HepG2 (cell line): ENCODE measurements around the gene FGF2. TPM values are rescaled to one million over a fixed set of nuclear protein-coding genes. Genes with fewer than 3 reads are reported as not detected.
A peak's percentile ranks its signal among the peaks of the same experiment; 100 is the strongest.

Experiments used
- EED ChIP-seq: sonication (generic); formaldehyde crosslinking; IDR thresholded peaks from 2 replicates; pipeline ENCODE4 v1.5.0; 2020; ENCODE audit warnings: mild to moderate bottlenecking, missing genetic modification reagents
- KDM5A ChIP-seq: fragments of 200-600 bp; sonication (generic); IDR thresholded peaks from 2 replicates; pipeline ENCODE4 v1.7.0; 2018; ENCODE audit warnings: antibody characterized with exemption, mild to moderate bottlenecking, low read length, borderline replicate concordance
- MED8 ChIP-seq: sonication (generic); formaldehyde crosslinking; IDR thresholded peaks from 2 replicates; pipeline ENCODE4 v1.8.1; 2023; ENCODE audit warnings: mild to moderate bottlenecking, missing genetic modification reagents; ENCODE audit not compliant: insufficient replicate concordance
- MTERF4 ChIP-seq: sonication (generic); formaldehyde crosslinking; IDR thresholded peaks from 2 replicates; pipeline ENCODE4 v1.8.0; 2023; ENCODE audit warnings: mild to moderate bottlenecking, missing genetic modification reagents
- NFATC3 ChIP-seq: sonication (generic); formaldehyde crosslinking; IDR thresholded peaks from 2 replicates; pipeline ENCODE4 v1.5.1; 2020; ENCODE audit warnings: mild to moderate bottlenecking, missing genetic modification reagents
- NR2F1 ChIP-seq, 2 experiments: fragments of 450-650 bp in 1 of 2; formaldehyde crosslinking in 1 of 2; IDR thresholded peaks; 2 replicates each; pipeline versions ENCODE4 v1.5.0 to v1.6.1; 2016 to 2020; ENCODE audit warnings: mild to moderate bottlenecking in 1 of 2, missing compliant biosample characterization in 1 of 2, missing genetic modification reagents in 1 of 2, moderate library complexity in 1 of 2
- ONECUT2 ChIP-seq: sonication (generic); formaldehyde crosslinking; IDR thresholded peaks from 2 replicates; pipeline ENCODE4 v1.4.0; 2020; ENCODE audit warnings: missing genetic modification reagents
- PLSCR1 ChIP-seq: sonication (generic); formaldehyde crosslinking; IDR thresholded peaks from 2 replicates; pipeline ENCODE4 v1.5.0; 2020; ENCODE audit warnings: missing genetic modification reagents, mild to moderate bottlenecking, borderline replicate concordance
- RNF2 ChIP-seq: fragments of 450-650 bp; conservative IDR thresholded peaks from 2 replicates; pipeline ENCODE4 v1.6.1; 2016; ENCODE audit warnings: low read depth
- SOX6 ChIP-seq, 2 experiments: fragments of 450-650 bp in 1 of 2; sonication (generic) in 1 of 2; formaldehyde crosslinking in 1 of 2; IDR thresholded peaks; 2 replicates each; pipeline versions ENCODE4 v1.4.0 to v1.6.1; 2017 to 2020; ENCODE audit warnings: antibody characterized with exemption in 1 of 2, mild to moderate bottlenecking in 1 of 2, missing genetic modification reagents in 1 of 2
- TBL1XR1 ChIP-seq: fragments of 150-350 bp; IDR thresholded peaks from 2 replicates; pipeline ENCODE4 v1.6.1; 2014; ENCODE audit warnings: borderline replicate concordance, low read length; ENCODE audit not compliant: partially characterized antibody
- ZFYVE20 ChIP-seq: sonication (generic); formaldehyde crosslinking; IDR thresholded peaks from 2 replicates; pipeline ENCODE4 v1.8.0; 2023; ENCODE audit warnings: low read depth, mild to moderate bottlenecking, moderate library complexity, missing genetic modification reagents, borderline replicate concordance
- ZNF343 ChIP-seq: sonication (generic); formaldehyde crosslinking; IDR thresholded peaks from 2 replicates; pipeline ENCODE4 v1.4.0; 2020; ENCODE audit warnings: mild to moderate bottlenecking, missing genetic modification reagents
- ZNF598 ChIP-seq: sonication (generic); formaldehyde crosslinking; IDR thresholded peaks from 2 replicates; pipeline ENCODE4 v1.5.1; 2020; ENCODE audit warnings: mild to moderate bottlenecking, missing genetic modification reagents, borderline replicate concordance
- ZNF672 ChIP-seq: sonication (generic); formaldehyde crosslinking; IDR thresholded peaks from 2 replicates; pipeline ENCODE4 v1.8.1; 2022; ENCODE audit warnings: missing genetic modification reagents
- ZNF772 ChIP-seq: sonication (generic); formaldehyde crosslinking; IDR thresholded peaks from 2 replicates; pipeline ENCODE4 v1.5.0; 2020; ENCODE audit warnings: mild to moderate bottlenecking, missing genetic modification reagents
- polyA plus RNA-seq, 8 experiments: library from polyadenylated mRNA; depleted of rRNA in 3 of 8; stranded (reverse) in 7 of 8; unstranded in 1 of 8; fragments of >200 nt; fragmentation: Illumina TruSeq in 4 of 8; extraction: Trizol in 4 of 8; gene quantifications; 2 replicates each; pipeline versions ENCODE4 v1.2.1 to v1.2.3, GENCODE V29; 2011 to 2016; ENCODE audit warnings: low read depth in 4 of 8, missing spikeins in 1 of 8, mixed read lengths in 1 of 8; ENCODE audit not compliant: insufficient read depth in 1 of 8
- total RNA-seq, 5 experiments: library from RNA; depleted of rRNA; stranded (reverse); fragments of >200 nt; fragmentation: Illumina TruSeq; extraction: Trizol; gene quantifications; 2 replicates each; pipeline ENCODE4 v1.2.3, GENCODE V29; 2016; ENCODE audit warnings: low read depth in 1 of 5
- TF ChIP-seq, protein P1 (sequence below), 2 experiments: fragments of 450-650 bp in 1 of 2; sonication (generic) in 1 of 2; formaldehyde crosslinking; IDR thresholded peaks; 2 replicates each; pipeline versions ENCODE4 v1.5.0 to v1.8.0; 2020 to 2022; ENCODE audit warnings: mild to moderate bottlenecking in 1 of 2, missing genetic modification reagents in 1 of 2
- TF ChIP-seq, protein P2 (sequence below): sonication (generic); formaldehyde crosslinking; IDR thresholded peaks from 2 replicates; pipeline ENCODE4 v1.4.0; 2020; ENCODE audit warnings: missing genetic modification reagents
- TF ChIP-seq, protein P3 (sequence below): sonication (generic); formaldehyde crosslinking; IDR thresholded peaks from 2 replicates; pipeline ENCODE4 v1.4.0; 2020; ENCODE audit warnings: missing genetic modification reagents, borderline replicate concordance

FGF2 gene
- total and polyA plus RNA-seq, 2 of the 13 experiments (the other 11 are each of a cell fraction or from before 2014, with no cell fraction given): 0.01 to 0.02 TPM

DNA sequence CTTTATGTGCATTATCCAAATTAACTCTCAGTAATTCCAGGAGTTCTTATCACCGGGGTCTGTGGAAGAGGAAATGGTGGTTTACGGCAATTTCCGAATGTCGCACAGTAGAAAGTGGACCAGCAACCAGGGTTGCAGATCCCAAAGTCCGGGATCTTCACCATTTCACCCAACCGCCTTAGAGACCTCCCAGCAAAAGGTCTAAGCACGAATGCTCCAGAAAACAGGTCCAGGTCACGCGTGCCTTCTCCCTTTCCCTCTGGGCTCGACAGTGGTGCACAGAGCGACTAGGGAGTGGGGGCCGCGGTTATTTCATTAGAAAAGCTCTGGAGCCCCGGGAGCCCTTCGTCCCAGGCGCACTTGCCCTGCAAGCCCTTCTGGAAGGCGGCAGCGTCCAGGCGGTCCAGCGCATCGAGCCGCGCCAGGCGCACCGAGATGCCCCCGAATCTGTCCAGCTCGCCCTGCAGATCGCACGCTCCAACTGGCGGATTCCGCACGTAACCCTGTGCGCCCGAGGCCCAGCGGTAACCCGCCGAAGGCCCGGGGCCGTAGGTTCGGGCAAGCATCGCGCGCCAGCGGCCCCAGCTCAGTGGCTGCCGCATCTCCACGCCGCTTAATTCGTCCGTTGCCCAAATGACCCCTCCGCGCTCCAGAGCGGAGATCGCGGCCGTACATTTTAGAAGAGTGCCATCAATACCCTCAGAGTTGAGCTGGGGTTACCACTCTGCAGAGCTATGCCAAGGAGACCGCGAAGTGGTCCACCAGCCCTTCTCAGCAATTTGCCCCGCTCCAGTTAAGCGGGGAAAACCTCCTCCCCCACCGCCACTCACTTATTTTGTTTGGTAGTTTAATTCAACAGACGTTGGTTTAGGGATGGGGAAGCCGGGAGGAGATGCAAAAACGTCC is 95.6 kb downstream of the FGF2 start, which contains the start of gene NUDT6 (continued):
- no peak for TF ChIP-seq PLSCR1 (CRISPR knock-in tag)
- TF ChIP-seq, protein P1, sequence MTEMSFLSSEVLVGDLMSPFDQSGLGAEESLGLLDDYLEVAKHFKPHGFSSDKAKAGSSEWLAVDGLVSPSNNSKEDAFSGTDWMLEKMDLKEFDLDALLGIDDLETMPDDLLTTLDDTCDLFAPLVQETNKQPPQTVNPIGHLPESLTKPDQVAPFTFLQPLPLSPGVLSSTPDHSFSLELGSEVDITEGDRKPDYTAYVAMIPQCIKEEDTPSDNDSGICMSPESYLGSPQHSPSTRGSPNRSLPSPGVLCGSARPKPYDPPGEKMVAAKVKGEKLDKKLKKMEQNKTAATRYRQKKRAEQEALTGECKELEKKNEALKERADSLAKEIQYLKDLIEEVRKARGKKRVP (CRISPR knock-in tag; IDR thresholded peaks at IDR 0.05): no peak
- TF ChIP-seq ZNF672 (CRISPR knock-in tag): no peak
- TF ChIP-seq, protein P2, sequence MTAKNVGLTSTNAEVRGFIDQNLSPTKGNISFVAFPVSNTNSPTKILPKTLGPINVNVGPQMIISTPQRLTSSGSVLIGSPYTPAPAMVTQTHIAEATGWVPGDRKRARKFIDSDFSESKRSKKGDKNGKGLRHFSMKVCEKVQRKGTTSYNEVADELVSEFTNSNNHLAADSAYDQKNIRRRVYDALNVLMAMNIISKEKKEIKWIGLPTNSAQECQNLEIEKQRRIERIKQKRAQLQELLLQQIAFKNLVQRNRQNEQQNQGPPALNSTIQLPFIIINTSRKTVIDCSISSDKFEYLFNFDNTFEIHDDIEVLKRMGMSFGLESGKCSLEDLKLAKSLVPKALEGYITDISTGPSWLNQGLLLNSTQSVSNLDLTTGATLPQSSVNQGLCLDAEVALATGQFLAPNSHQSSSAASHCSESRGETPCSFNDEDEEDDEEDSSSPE (CRISPR knock-in tag): peak; percentile 60
- TF ChIP-seq ZNF772 (CRISPR knock-in tag): peak; percentile 48; the same call in 1 of the 2 replicates
- no peak for TF ChIP-seq MTERF4 (CRISPR knock-in tag)
- peak; percentile 85 for TF ChIP-seq EED (CRISPR knock-in tag)
- peak; percentile 29 for TF ChIP-seq MED8 (CRISPR knock-in tag)
- no peak for TF ChIP-seq RNF2
- no peak for TF ChIP-seq ONECUT2 (CRISPR knock-in tag)
- TF ChIP-seq KDM5A: no peak; the same call in 1 of the 2 replicates
- TF ChIP-seq ZFYVE20: no peak
- no peak for TF ChIP-seq NR2F1 (CRISPR knock-in tag; IDR thresholded peaks at IDR 0.05)
- TF ChIP-seq ZNF343: 0 out of 2 replicates have a peak, but pooled peaks have one; percentile 64
- TF ChIP-seq, protein P3, sequence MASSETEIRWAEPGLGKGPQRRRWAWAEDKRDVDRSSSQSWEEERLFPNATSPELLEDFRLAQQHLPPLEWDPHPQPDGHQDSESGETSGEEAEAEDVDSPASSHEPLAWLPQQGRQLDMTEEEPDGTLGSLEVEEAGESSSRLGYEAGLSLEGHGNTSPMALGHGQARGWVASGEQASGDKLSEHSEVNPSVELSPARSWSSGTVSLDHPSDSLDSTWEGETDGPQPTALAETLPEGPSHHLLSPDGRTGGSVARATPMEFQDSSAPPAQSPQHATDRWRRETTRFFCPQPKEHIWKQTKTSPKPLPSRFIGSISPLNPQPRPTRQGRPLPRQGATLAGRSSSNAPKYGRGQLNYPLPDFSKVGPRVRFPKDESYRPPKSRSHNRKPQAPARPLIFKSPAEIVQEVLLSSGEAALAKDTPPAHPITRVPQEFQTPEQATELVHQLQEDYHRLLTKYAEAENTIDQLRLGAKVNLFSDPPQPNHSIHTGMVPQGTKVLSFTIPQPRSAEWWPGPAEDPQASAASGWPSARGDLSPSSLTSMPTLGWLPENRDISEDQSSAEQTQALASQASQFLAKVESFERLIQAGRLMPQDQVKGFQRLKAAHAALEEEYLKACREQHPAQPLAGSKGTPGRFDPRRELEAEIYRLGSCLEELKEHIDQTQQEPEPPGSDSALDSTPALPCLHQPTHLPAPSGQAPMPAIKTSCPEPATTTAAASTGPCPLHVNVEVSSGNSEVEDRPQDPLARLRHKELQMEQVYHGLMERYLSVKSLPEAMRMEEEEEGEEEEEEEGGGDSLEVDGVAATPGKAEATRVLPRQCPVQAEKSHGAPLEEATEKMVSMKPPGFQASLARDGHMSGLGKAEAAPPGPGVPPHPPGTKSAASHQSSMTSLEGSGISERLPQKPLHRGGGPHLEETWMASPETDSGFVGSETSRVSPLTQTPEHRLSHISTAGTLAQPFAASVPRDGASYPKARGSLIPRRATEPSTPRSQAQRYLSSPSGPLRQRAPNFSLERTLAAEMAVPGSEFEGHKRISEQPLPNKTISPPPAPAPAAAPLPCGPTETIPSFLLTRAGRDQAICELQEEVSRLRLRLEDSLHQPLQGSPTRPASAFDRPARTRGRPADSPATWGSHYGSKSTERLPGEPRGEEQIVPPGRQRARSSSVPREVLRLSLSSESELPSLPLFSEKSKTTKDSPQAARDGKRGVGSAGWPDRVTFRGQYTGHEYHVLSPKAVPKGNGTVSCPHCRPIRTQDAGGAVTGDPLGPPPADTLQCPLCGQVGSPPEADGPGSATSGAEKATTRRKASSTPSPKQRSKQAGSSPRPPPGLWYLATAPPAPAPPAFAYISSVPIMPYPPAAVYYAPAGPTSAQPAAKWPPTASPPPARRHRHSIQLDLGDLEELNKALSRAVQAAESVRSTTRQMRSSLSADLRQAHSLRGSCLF (CRISPR knock-in tag): no peak
- no peak; the same call in none of the 2 replicates for TF ChIP-seq ZNF598 (CRISPR knock-in tag)
- TF ChIP-seq NFATC3 (CRISPR knock-in tag): no peak
- no peak for TF ChIP-seq TBL1XR1
- TF ChIP-seq SOX6 (IDR thresholded peaks at IDR 0.05): no peak
- peak; percentile 15; the same call in 1 of the 2 replicates for TF ChIP-seq SOX6 (CRISPR knock-in tag; IDR thresholded peaks at IDR 0.05)
